SU-DHL-6 (cell line): ENCODE results near the gene PTGES3L.

Experiments used
- EZH2phosphoT487 ChIP-seq: fragments of 200-600 bp; sonication (generic), shearing (Covaris generic); conservative IDR thresholded peaks from 2 replicates; pipeline ENCODE4 v1.6.1; 2018; ENCODE audit warnings: mild to moderate bottlenecking, antibody characterized with exemption, low read length, moderate library complexity, mixed read lengths
- TF ChIP-seq, protein P1 (sequence below): fragments of 200-600 bp; sonication (generic); IDR thresholded peaks from one replicate; pipeline ENCODE4 v1.5.1; 2017; ENCODE audit warnings: antibody characterized with exemption, mild to moderate bottlenecking, low read length, moderate library complexity; ENCODE audit not compliant: insufficient read depth, poor library complexity, severe bottlenecking

DNA sequence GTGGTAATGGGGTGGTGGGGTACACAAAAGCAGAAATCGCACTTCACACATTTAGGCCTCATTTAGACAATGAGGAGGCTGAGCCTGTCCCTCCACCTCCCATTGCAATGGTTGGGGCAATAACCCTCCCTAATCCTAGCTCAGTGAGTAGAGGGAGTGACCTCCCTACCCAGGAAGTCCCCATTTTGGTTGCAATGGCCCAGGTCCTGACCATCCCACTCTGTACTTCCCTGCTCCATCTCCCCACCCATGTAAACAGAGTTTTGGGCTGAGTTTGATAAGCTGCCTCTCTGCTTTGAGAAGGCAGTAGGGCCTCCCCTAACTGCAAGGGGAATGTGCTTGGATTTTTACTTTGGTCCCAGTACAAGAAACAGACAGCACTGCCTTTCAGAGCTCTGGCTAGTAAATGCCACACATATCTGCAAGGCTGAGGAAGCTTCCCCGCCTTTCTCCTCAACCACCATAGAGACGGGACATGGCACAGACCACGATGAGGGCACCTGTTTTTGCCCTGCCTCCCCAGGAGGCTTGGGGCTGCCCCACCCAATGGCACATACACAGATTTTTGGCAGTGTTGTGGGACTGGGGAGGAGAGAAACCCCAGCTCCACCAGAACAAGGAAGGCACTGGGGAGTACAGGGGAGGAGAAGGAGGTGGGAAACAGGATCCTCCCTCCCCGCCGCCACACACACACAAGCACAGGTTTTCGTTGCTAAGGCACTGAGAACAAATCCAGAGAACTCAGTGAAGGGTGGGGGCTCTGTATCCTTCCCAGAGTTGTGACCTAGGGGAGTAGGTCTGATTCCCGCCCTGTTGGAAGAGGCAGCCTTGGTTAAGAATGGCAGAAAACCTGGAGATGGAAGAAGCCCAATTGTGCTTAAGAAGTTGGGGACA lies 35.0 kb upstream of the PTGES3L start:
- TF ChIP-seq, protein P1, sequence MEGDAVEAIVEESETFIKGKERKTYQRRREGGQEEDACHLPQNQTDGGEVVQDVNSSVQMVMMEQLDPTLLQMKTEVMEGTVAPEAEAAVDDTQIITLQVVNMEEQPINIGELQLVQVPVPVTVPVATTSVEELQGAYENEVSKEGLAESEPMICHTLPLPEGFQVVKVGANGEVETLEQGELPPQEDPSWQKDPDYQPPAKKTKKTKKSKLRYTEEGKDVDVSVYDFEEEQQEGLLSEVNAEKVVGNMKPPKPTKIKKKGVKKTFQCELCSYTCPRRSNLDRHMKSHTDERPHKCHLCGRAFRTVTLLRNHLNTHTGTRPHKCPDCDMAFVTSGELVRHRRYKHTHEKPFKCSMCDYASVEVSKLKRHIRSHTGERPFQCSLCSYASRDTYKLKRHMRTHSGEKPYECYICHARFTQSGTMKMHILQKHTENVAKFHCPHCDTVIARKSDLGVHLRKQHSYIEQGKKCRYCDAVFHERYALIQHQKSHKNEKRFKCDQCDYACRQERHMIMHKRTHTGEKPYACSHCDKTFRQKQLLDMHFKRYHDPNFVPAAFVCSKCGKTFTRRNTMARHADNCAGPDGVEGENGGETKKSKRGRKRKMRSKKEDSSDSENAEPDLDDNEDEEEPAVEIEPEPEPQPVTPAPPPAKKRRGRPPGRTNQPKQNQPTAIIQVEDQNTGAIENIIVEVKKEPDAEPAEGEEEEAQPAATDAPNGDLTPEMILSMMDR = no peak
- TF ChIP-seq EZH2phosphoT487 = no peak
